ENCODE results near the gene SGO1. TPM values are rescaled to one million over a fixed set of nuclear protein-coding genes. Genes with fewer than 3 reads are reported as not detected.

Gene SGO1
- total and polyA plus RNA-seq, 9 donors = 0.10 to 1.2 (median 0.33) TPM

DNA sequence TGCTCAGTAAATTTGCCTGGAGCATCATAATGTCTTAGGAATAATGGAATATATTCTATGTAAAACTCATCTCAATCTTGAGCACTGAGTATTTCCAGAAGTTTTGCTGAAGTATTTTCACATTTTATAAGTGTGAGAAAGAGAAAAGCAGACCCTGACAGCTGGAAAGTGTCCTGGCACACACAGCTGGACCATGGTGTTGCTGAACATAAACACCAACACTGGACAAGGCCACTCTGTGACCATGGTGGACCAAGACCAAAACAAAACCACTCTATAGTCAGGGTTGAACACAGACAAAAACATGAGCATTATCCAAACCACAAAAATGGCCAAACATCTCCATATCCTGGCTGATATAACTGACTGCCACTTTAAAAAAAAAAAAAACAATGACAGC, 15.1 kb upstream of the SGO1 start:
- H3K27ac ChIP-seq = peak overlapping the region in 1 of 2 donors; percentile 66
- H3K27me3 ChIP-seq = no peaks in the 10 kb centered on the region
- peak; percentile 36 to 60 (median 54) for DNase-seq
- H3K9me3 ChIP-seq = no peaks in the 10 kb centered on the region
- intact Hi-C loops (cut with DNase I) = no loop called here
- H3K36me3 ChIP-seq = no peaks in the 10 kb centered on the region
- TF ChIP-seq POLR2A (IDR thresholded peaks at IDR 0.05) (no peak), EP300 (IDR thresholded peaks at IDR 0.05) (no peak)
- TF ChIP-seq, protein P1, sequence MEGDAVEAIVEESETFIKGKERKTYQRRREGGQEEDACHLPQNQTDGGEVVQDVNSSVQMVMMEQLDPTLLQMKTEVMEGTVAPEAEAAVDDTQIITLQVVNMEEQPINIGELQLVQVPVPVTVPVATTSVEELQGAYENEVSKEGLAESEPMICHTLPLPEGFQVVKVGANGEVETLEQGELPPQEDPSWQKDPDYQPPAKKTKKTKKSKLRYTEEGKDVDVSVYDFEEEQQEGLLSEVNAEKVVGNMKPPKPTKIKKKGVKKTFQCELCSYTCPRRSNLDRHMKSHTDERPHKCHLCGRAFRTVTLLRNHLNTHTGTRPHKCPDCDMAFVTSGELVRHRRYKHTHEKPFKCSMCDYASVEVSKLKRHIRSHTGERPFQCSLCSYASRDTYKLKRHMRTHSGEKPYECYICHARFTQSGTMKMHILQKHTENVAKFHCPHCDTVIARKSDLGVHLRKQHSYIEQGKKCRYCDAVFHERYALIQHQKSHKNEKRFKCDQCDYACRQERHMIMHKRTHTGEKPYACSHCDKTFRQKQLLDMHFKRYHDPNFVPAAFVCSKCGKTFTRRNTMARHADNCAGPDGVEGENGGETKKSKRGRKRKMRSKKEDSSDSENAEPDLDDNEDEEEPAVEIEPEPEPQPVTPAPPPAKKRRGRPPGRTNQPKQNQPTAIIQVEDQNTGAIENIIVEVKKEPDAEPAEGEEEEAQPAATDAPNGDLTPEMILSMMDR (IDR thresholded peaks at IDR 0.05) = no peak
- H3K4me1 ChIP-seq (ENCODE audit: insufficient read depth) = peaks cover 13% of the 10 kb centered on the region
- no peak overlapping the region for H3K4me3 ChIP-seq

DNA sequence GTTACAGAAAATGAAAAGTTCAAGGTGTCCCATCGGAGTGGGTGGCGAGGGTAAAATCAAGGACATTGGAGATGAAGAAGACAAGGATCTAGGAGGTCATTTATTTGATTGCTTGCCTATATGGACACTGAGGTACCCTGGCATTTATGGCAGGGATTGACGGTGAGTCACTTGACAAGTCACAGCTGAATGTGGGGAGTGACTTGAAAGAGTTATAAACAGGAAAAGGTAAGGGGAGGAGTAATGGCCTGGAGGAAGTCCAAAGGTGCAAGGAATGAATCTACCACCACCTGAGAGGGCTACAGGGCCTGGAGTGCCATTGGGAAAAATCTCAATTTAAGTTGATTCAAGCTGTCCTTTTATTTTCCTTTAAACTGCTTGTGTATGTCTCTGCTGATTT, 11.8 kb upstream of the SGO1 start:
- no peaks in the 10 kb centered on the region for H3K36me3 ChIP-seq
- H3K27me3 ChIP-seq = no peaks in the 10 kb centered on the region
- TF ChIP-seq POLR2A (IDR thresholded peaks at IDR 0.05) = no peak
- TF ChIP-seq, protein P1 (IDR thresholded peaks at IDR 0.05) = no peak
- TF ChIP-seq EP300 (IDR thresholded peaks at IDR 0.05) = no peak
- H3K9me3 ChIP-seq = no peaks in the 10 kb centered on the region
- intact Hi-C loops (cut with DNase I) = no loop called here
- 87 to 88% (median 87%) methylated on average over 3 of the region's 3 CpGs for WGBS, 3 donors
- no peak overlapping the region for H3K4me3 ChIP-seq
- DNase-seq = no peak
- peaks cover 9% of the 10 kb centered on the region for H3K4me1 ChIP-seq (ENCODE audit: insufficient read depth)
- no peak overlapping the region for H3K27ac ChIP-seq

DNA sequence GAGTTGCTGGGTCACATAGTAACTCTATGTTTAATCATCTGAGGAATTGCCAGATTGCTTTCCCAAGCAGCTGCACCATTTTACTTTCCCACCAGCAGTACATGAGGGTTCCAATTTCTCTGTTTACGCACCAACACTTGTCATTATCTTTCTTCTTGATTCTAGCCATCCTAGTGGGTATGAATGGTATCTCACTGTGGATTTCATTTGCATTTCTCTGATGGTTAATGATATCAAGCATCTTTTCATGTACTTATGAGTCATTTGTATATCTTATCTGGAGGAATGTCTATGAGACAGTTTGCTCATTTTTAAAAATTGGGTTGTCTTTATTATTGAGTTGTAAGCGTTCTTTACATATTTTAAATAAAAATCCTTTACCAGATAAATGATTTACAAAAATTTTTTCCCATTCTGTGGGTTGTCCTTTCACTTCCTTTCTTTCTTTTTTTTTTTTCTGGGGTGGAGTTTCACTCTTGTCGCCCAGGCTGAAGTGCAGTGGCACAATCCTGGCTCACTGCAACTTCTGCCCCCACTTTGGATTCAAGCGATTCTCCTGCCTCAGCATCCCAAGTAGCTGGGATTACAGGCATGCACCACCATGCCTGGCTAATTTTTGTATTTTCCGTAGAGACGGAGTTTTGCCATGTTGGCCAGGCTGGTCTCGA, 8.9 kb upstream of the SGO1 start:
- DNase-seq = no peak
- WGBS, 3 donors = 92 to 96% (median 95%) methylated on average over 7 of the region's 7 CpGs

DNA sequence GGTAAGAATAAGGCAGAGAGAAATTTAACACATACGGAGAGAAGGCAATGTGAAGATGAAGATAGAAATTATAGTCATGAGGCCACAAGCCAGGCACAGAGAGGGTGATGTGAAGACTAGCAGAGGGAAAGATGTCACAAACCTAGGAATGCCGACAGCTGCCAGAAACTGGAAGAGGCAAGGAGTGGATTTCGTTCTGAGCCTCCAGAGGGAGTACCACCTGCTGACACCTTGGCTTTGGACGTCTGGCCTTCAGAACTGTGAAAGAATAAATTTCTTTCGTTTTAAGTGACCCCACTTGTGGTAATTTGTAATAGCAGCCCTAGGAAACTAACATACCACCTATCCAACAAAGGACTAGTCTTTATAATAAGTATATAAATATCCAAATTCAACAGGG, 5.0 kb upstream of the SGO1 start:
- intact Hi-C loops (cut with DNase I) = no loop called here
- peaks cover 3% of the 10 kb centered on the region for H3K4me1 ChIP-seq (ENCODE audit: insufficient read depth)
- no peak overlapping the region for H3K4me3 ChIP-seq
- TF ChIP-seq, protein P1 (IDR thresholded peaks at IDR 0.05) = no peak
- no peak for TF ChIP-seq POLR2A (IDR thresholded peaks at IDR 0.05)
- TF ChIP-seq EP300 (IDR thresholded peaks at IDR 0.05) = no peak
- H3K9me3 ChIP-seq = no peaks in the 10 kb centered on the region
- no peak overlapping the region for H3K27ac ChIP-seq
- WGBS, 3 donors = 67 to 71% (median 70%) methylated on average over 5 of the region's 5 CpGs
- no peaks in the 10 kb centered on the region for H3K36me3 ChIP-seq
- DNase-seq = no peak
- no peaks in the 10 kb centered on the region for H3K27me3 ChIP-seq

More for the DNA sequence above, 8.9 kb upstream of the SGO1 start:
- Histone ChIP-seq H3K27me3 (no peaks in the 10 kb centered on the region), H3K36me3 (no peaks in the 10 kb centered on the region), H3K4me1 (ENCODE audit: insufficient read depth) (peaks cover 2% of the 10 kb centered on the region), H3K9me3 (no peaks in the 10 kb centered on the region), H3K27ac (no peak overlapping the region), H3K4me3 (no peak overlapping the region)
- TF ChIP-seq POLR2A (IDR thresholded peaks at IDR 0.05) (no peak), EP300 (IDR thresholded peaks at IDR 0.05) (no peak)
- TF ChIP-seq, protein P1 (IDR thresholded peaks at IDR 0.05) = no peak
- intact Hi-C loops (cut with DNase I) = no loop called here
